Measurements from ENCODE around the gene SFT2D3. TPM values are rescaled to one million over a fixed set of nuclear protein-coding genes. Genes with fewer than 3 reads are reported as not detected.
A peak's percentile ranks its signal among the peaks of the same experiment; 100 is the strongest.

SFT2D3 gene
- total RNA-seq, 2 donors from 2014 or later: 5.5 to 10.1 TPM

GRCh38 chr2:127701651-127702394 is 526 bp downstream of the SFT2D3 start:
- 1% methylated on average over 28 to 108 of the region's 108 CpGs for WGBS, 2 experiments (ENCODE audit: insufficient coverage in 1 of 2, insufficient read length in 1 of 2)
- peaks cover 16% of the 10 kb centered on the region for H3K4me1 Mint-ChIP-seq
- peaks cover 8% of the 10 kb centered on the region for H3K27me3 Mint-ChIP-seq (ENCODE audit: insufficient read depth)
- Histone ChIP-seq H3K27ac (ENCODE audit: low read depth, low read length) (peak overlapping the region; percentile 92), H3K4me3 (ENCODE audit: low read length) (peak overlapping the region; percentile 86), H3K27me3 (ENCODE audit: control insufficient read depth, insufficient read depth, low read length, poor library complexity, severe bottlenecking) (no peaks in the 10 kb centered on the region), H3K9ac (ENCODE audit: extremely low read depth, low read length, poor library complexity, severe bottlenecking) (peak overlapping the region; percentile 82), H3K4me1 (ENCODE audit: control insufficient read depth, insufficient read depth, low read length) (peaks cover 3% of the 10 kb centered on the region), H3K36me3 (ENCODE audit: control insufficient read depth, insufficient read depth, low read length) (peaks cover 45% of the 10 kb centered on the region), H3K9me3 (ENCODE audit: control insufficient read depth, low read length) (no peaks in the 10 kb centered on the region)
- peaks cover 34% of the 10 kb centered on the region for H3K36me3 Mint-ChIP-seq (ENCODE audit: low read depth)
- DNase-seq: peak; percentile 92
- peak overlapping the region; percentile 87 for H3K27ac Mint-ChIP-seq
- peak overlapping the region; percentile 72 for H3K4me3 Mint-ChIP-seq
- TF ChIP-seq, protein P1, sequence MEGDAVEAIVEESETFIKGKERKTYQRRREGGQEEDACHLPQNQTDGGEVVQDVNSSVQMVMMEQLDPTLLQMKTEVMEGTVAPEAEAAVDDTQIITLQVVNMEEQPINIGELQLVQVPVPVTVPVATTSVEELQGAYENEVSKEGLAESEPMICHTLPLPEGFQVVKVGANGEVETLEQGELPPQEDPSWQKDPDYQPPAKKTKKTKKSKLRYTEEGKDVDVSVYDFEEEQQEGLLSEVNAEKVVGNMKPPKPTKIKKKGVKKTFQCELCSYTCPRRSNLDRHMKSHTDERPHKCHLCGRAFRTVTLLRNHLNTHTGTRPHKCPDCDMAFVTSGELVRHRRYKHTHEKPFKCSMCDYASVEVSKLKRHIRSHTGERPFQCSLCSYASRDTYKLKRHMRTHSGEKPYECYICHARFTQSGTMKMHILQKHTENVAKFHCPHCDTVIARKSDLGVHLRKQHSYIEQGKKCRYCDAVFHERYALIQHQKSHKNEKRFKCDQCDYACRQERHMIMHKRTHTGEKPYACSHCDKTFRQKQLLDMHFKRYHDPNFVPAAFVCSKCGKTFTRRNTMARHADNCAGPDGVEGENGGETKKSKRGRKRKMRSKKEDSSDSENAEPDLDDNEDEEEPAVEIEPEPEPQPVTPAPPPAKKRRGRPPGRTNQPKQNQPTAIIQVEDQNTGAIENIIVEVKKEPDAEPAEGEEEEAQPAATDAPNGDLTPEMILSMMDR (conservative IDR thresholded peaks at IDR 0.05): peak; percentile 53
- H3K9me3 Mint-ChIP-seq: no peaks in the 10 kb centered on the region

GRCh38 chr2:127702395-127703009 is 1.2 kb downstream of the SFT2D3 start:
- H3K4me1 Mint-ChIP-seq: peaks cover 16% of the 10 kb centered on the region
- Histone ChIP-seq H3K9me3 (ENCODE audit: control insufficient read depth, low read length) (no peaks in the 10 kb centered on the region), H3K9ac (ENCODE audit: extremely low read depth, low read length, poor library complexity, severe bottlenecking) (peak overlapping the region; percentile 82), H3K27ac (ENCODE audit: low read depth, low read length) (peak overlapping the region; percentile 92), H3K4me3 (ENCODE audit: low read length) (peak overlapping the region; percentile 86), H3K36me3 (ENCODE audit: control insufficient read depth, insufficient read depth, low read length) (peaks cover 50% of the 10 kb centered on the region), H3K4me1 (ENCODE audit: control insufficient read depth, insufficient read depth, low read length) (peaks cover 3% of the 10 kb centered on the region), H3K27me3 (ENCODE audit: control insufficient read depth, insufficient read depth, low read length, poor library complexity, severe bottlenecking) (no peaks in the 10 kb centered on the region)
- WGBS, 2 experiments (ENCODE audit: insufficient coverage in 1 of 2, insufficient read length in 1 of 2): 74 to 85% methylated on average over 14 to 19 of the region's 19 CpGs
- TF ChIP-seq, protein P1 (conservative IDR thresholded peaks at IDR 0.05): no peak
- no peaks in the 10 kb centered on the region for H3K9me3 Mint-ChIP-seq
- no peak for DNase-seq
- H3K27ac Mint-ChIP-seq: peak overlapping the region; percentile 87
- peaks cover 8% of the 10 kb centered on the region for H3K27me3 Mint-ChIP-seq (ENCODE audit: insufficient read depth)
- H3K36me3 Mint-ChIP-seq (ENCODE audit: low read depth): peaks cover 37% of the 10 kb centered on the region
- H3K4me3 Mint-ChIP-seq: peak overlapping the region; percentile 72

DNA sequence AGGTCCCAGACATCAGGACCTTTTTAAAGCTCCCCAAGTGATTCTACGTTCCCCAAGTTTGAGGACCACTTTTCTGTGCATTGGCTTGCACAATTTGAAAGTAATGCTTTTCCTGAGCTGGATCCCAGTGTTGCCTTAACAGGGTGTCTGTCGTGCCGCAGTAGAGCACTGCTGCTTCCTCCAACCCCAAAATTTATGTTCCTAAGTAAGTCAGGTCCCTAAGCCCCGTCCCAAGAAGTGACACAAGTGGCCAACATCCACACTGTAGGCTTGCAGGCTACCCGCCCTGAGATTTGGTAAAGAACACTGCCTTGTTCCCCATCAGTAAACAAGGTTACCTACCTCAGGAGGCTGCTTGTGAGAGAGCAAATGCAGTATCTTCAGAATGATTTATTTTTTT is 2.0 kb downstream of the SFT2D3 start:
- Mint-ChIP-seq H3K27ac (no peak overlapping the region), H3K27me3 (ENCODE audit: insufficient read depth) (peaks cover 7% of the 10 kb centered on the region), H3K4me1 (peaks cover 16% of the 10 kb centered on the region), H3K4me3 (no peak overlapping the region), H3K36me3 (ENCODE audit: low read depth) (peaks cover 45% of the 10 kb centered on the region), H3K9me3 (no peaks in the 10 kb centered on the region)
- H3K27me3 ChIP-seq (ENCODE audit: control insufficient read depth, insufficient read depth, low read length, poor library complexity, severe bottlenecking): no peaks in the 10 kb centered on the region
- TF ChIP-seq, protein P1 (conservative IDR thresholded peaks at IDR 0.05): no peak
- peak overlapping the region; percentile 86 for H3K4me3 ChIP-seq (ENCODE audit: low read length)
- WGBS, 2 experiments (ENCODE audit: insufficient coverage in 1 of 2, insufficient read length in 1 of 2): 92 to 97% methylated on average over 5 of the region's 5 CpGs
- no peak overlapping the region for H3K9ac ChIP-seq (ENCODE audit: extremely low read depth, low read length, poor library complexity, severe bottlenecking)
- no peaks in the 10 kb centered on the region for H3K9me3 ChIP-seq (ENCODE audit: control insufficient read depth, low read length)
- no peak overlapping the region for H3K27ac ChIP-seq (ENCODE audit: low read depth, low read length)
- peaks cover 58% of the 10 kb centered on the region for H3K36me3 ChIP-seq (ENCODE audit: control insufficient read depth, insufficient read depth, low read length)
- H3K4me1 ChIP-seq (ENCODE audit: control insufficient read depth, insufficient read depth, low read length): peaks cover 3% of the 10 kb centered on the region
- no peak for DNase-seq

All from endodermal cell (in vitro differentiated cells).